WTC11 (cell line): ENCODE results near the gene GBP5.

Source experiments
- ATF6 ChIP-seq: sonication (generic); formaldehyde crosslinking; IDR thresholded peaks from 2 replicates; pipeline ENCODE4 v1.8.1; 2023; ENCODE audit warnings: mild to moderate bottlenecking, missing genetic modification reagents
- CREB1 ChIP-seq: sonication (generic); formaldehyde crosslinking; IDR thresholded peaks from 2 replicates; pipeline ENCODE4 v1.8.0; 2023; ENCODE audit warnings: mild to moderate bottlenecking, missing genetic modification reagents
- CTCF ChIP-seq: fragments of 200-600 bp; IDR thresholded peaks from 2 replicates; pipeline ENCODE4 v1.8.0; 2022; ENCODE audit warnings: antibody characterized with exemption
- GABPB1 ChIP-seq: sonication (generic); formaldehyde crosslinking; IDR thresholded peaks from 2 replicates; pipeline ENCODE4 v1.8.1; 2023; ENCODE audit warnings: mild to moderate bottlenecking, missing genetic modification reagents
- HMGXB4 ChIP-seq: sonication (generic); formaldehyde crosslinking; IDR thresholded peaks from 2 replicates; pipeline ENCODE4 v1.8.1; 2023; ENCODE audit warnings: mild to moderate bottlenecking, moderate library complexity, missing genetic modification reagents
- MAX ChIP-seq: sonication (generic); formaldehyde crosslinking; IDR thresholded peaks from 2 replicates; pipeline ENCODE4 v1.8.0; 2022; ENCODE audit warnings: mild to moderate bottlenecking, missing genetic modification reagents
- NFE2L1 ChIP-seq: sonication (generic); formaldehyde crosslinking; IDR thresholded peaks from 2 replicates; pipeline ENCODE4 v1.8.1; 2023; ENCODE audit warnings: missing genetic modification reagents
- NR2C2 ChIP-seq: sonication (generic); formaldehyde crosslinking; IDR thresholded peaks from 2 replicates; pipeline ENCODE4 v1.8.0; 2022; ENCODE audit warnings: mild to moderate bottlenecking, missing genetic modification reagents
- SMAD3 ChIP-seq: sonication (generic); formaldehyde crosslinking; IDR thresholded peaks from 2 replicates; pipeline ENCODE4 v1.8.0; 2022; ENCODE audit warnings: missing genetic modification reagents, mild to moderate bottlenecking, borderline replicate concordance
- SOX15 ChIP-seq: fragments of 250-450 bp; sonication (Bioruptor Pico); IDR thresholded peaks from 2 replicates; pipeline ENCODE4 v1.9.0; 2021; ENCODE audit warnings: mild to moderate bottlenecking
- SP1 ChIP-seq: sonication (generic); formaldehyde crosslinking; conservative IDR thresholded peaks from 2 replicates; pipeline ENCODE4 v1.8.1; 2022; ENCODE audit warnings: missing genetic modification reagents
- TP53 ChIP-seq: sonication (generic); formaldehyde crosslinking; IDR thresholded peaks from 2 replicates; pipeline ENCODE4 v1.8.1; 2023; ENCODE audit warnings: mild to moderate bottlenecking, missing genetic modification reagents
- USF2 ChIP-seq: sonication (generic); formaldehyde crosslinking; IDR thresholded peaks from 2 replicates; pipeline ENCODE4 v1.8.1; 2023; ENCODE audit warnings: mild to moderate bottlenecking, missing genetic modification reagents, moderate library complexity
- ZNF281 ChIP-seq: sonication (generic); formaldehyde crosslinking; IDR thresholded peaks from 2 replicates; pipeline ENCODE4 v1.8.0; 2023; ENCODE audit warnings: mild to moderate bottlenecking, missing genetic modification reagents

GRCh38 chr1:89286549-89287180 lies 14.0 kb upstream of the GBP5 start:
- TF ChIP-seq CTCF (no peak), NR2C2 (CRISPR knock-in tag) (no peak), USF2 (CRISPR knock-in tag) (no peak), GABPB1 (CRISPR knock-in tag) (no peak), MAX (CRISPR knock-in tag) (no peak), SOX15 (CRISPR knock-in tag) (no peak), NFE2L1 (no peak), HMGXB4 (CRISPR knock-in tag) (no peak), SP1 (CRISPR knock-in tag) (no peak), ATF6 (no peak), CREB1 (no peak), ZNF281 (CRISPR knock-in tag) (no peak), SMAD3 (CRISPR knock-in tag) (no peak), TP53 (CRISPR knock-in tag) (no peak)
